HepG2 (cell line): ENCODE measurements around the gene RBMS2. TPM values are rescaled to one million over a fixed set of nuclear protein-coding genes. Genes with fewer than 3 reads are reported as not detected.
A peak's percentile ranks its signal among the peaks of the same experiment; 100 is the strongest.

Experiments used
- GMEB1 ChIP-seq: sonication (generic); formaldehyde crosslinking; IDR thresholded peaks from 2 replicates; pipeline ENCODE4 v1.5.1; 2020; ENCODE audit warnings: missing genetic modification reagents, mild to moderate bottlenecking, borderline replicate concordance
- KDM1A ChIP-seq: IDR thresholded peaks from 2 replicates; pipeline ENCODE4 v1.6.1; 2016; ENCODE audit warnings: missing compliant biosample characterization
- KLF6 ChIP-seq: IDR thresholded peaks from 2 replicates; pipeline ENCODE4 v1.8.0; 2016; ENCODE audit warnings: missing biosample characterization, missing genetic modification reagents
- NFYB ChIP-seq: sonication (generic); formaldehyde crosslinking; IDR thresholded peaks from 2 replicates; pipeline ENCODE4 v1.4.0; 2020; ENCODE audit warnings: missing genetic modification reagents
- YEATS2 ChIP-seq: sonication (generic); formaldehyde crosslinking; IDR thresholded peaks from 2 replicates; pipeline ENCODE4 v1.4.0; 2020; ENCODE audit warnings: missing genetic modification reagents, borderline replicate concordance
- ZFYVE20 ChIP-seq: sonication (generic); formaldehyde crosslinking; IDR thresholded peaks from 2 replicates; pipeline ENCODE4 v1.8.0; 2023; ENCODE audit warnings: low read depth, mild to moderate bottlenecking, moderate library complexity, missing genetic modification reagents, borderline replicate concordance
- ZNF468 ChIP-seq: sonication (generic); formaldehyde crosslinking; IDR thresholded peaks from 2 replicates; pipeline ENCODE4 v1.8.0; 2022; ENCODE audit warnings: mild to moderate bottlenecking, moderate library complexity, missing genetic modification reagents
- ZNF704 ChIP-seq: sonication (generic); formaldehyde crosslinking; IDR thresholded peaks from 2 replicates; pipeline ENCODE4 v1.8.1; 2023; ENCODE audit warnings: mild to moderate bottlenecking, inconsistent platforms, moderate library complexity, missing genetic modification reagents, borderline replicate concordance
- ZNF713 ChIP-seq: sonication (generic); formaldehyde crosslinking; IDR thresholded peaks from 2 replicates; pipeline ENCODE4 v1.4.0; 2020; ENCODE audit warnings: mild to moderate bottlenecking, missing genetic modification reagents
- polyA plus RNA-seq, 8 experiments: library from polyadenylated mRNA; depleted of rRNA in 3 of 8; stranded (reverse) in 7 of 8; unstranded in 1 of 8; fragments of >200 nt; fragmentation: Illumina TruSeq in 4 of 8; extraction: Trizol in 4 of 8; gene quantifications; 2 replicates each; pipeline versions ENCODE4 v1.2.1 to v1.2.3, GENCODE V29; 2011 to 2016; ENCODE audit warnings: low read depth in 4 of 8, missing spikeins in 1 of 8, mixed read lengths in 1 of 8; ENCODE audit not compliant: insufficient read depth in 1 of 8
- total RNA-seq, 5 experiments: library from RNA; depleted of rRNA; stranded (reverse); fragments of >200 nt; fragmentation: Illumina TruSeq; extraction: Trizol; gene quantifications; 2 replicates each; pipeline ENCODE4 v1.2.3, GENCODE V29; 2016; ENCODE audit warnings: low read depth in 1 of 5
- TF ChIP-seq, protein P1 (sequence below): sonication (generic); formaldehyde crosslinking; IDR thresholded peaks from one replicate; pipeline ENCODE4 v1.5.1; 2020; ENCODE audit warnings: mild to moderate bottlenecking, missing genetic modification reagents; ENCODE audit errors: not compliant biosample characterization
- TF ChIP-seq, protein P2 (sequence below): sonication (generic); formaldehyde crosslinking; IDR thresholded peaks from 2 replicates; pipeline ENCODE4 v1.4.0; 2020; ENCODE audit warnings: missing genetic modification reagents
- TF ChIP-seq, protein P3 (sequence below): sonication (generic); formaldehyde crosslinking; IDR thresholded peaks from 2 replicates; pipeline ENCODE4 v1.4.0; 2020; ENCODE audit warnings: missing genetic modification reagents

RBMS2 gene
- total and polyA plus RNA-seq, 2 of the 13 experiments (the other 11 are each of a cell fraction or from before 2014, with no cell fraction given), result 0.53 to 7.4 TPM

DNA sequence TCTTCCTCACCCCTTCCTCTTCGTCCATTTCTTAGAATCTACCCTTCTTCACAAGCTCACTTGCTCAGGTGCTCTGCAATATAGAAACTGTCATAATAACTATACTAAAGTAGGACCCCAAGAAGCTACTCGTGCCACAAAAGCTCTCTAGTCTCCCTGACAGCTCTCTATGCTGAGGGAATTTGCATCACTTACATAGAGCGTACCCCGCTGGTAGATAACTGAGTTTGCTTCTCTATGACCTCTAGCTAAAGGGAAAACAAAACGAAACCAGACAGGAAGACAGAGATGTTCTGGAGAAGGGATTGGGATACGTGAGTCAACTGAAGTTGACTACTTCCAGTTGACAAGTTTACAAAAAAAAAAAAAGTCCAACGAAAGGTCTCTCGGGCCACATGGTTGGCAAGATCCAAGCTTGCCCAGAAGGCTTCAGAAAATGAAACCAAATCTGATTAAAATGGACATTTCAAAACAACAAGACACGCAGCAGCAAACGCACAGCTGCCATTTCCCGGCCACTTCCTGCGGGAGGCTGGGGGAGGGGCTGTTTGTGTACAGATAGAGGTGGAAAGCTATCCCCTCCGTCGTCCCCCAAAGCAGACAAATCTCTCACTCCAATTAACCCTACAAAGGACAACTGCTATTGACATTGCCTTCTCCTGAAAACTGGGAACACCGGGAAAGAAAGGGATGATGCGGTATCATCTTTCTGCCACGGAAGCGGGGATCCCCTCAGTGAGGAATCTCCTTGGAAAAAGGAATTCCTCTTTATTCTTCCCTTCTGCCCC, 107.2 kb downstream of the RBMS2 start (continued):
- TF ChIP-seq, protein P1, sequence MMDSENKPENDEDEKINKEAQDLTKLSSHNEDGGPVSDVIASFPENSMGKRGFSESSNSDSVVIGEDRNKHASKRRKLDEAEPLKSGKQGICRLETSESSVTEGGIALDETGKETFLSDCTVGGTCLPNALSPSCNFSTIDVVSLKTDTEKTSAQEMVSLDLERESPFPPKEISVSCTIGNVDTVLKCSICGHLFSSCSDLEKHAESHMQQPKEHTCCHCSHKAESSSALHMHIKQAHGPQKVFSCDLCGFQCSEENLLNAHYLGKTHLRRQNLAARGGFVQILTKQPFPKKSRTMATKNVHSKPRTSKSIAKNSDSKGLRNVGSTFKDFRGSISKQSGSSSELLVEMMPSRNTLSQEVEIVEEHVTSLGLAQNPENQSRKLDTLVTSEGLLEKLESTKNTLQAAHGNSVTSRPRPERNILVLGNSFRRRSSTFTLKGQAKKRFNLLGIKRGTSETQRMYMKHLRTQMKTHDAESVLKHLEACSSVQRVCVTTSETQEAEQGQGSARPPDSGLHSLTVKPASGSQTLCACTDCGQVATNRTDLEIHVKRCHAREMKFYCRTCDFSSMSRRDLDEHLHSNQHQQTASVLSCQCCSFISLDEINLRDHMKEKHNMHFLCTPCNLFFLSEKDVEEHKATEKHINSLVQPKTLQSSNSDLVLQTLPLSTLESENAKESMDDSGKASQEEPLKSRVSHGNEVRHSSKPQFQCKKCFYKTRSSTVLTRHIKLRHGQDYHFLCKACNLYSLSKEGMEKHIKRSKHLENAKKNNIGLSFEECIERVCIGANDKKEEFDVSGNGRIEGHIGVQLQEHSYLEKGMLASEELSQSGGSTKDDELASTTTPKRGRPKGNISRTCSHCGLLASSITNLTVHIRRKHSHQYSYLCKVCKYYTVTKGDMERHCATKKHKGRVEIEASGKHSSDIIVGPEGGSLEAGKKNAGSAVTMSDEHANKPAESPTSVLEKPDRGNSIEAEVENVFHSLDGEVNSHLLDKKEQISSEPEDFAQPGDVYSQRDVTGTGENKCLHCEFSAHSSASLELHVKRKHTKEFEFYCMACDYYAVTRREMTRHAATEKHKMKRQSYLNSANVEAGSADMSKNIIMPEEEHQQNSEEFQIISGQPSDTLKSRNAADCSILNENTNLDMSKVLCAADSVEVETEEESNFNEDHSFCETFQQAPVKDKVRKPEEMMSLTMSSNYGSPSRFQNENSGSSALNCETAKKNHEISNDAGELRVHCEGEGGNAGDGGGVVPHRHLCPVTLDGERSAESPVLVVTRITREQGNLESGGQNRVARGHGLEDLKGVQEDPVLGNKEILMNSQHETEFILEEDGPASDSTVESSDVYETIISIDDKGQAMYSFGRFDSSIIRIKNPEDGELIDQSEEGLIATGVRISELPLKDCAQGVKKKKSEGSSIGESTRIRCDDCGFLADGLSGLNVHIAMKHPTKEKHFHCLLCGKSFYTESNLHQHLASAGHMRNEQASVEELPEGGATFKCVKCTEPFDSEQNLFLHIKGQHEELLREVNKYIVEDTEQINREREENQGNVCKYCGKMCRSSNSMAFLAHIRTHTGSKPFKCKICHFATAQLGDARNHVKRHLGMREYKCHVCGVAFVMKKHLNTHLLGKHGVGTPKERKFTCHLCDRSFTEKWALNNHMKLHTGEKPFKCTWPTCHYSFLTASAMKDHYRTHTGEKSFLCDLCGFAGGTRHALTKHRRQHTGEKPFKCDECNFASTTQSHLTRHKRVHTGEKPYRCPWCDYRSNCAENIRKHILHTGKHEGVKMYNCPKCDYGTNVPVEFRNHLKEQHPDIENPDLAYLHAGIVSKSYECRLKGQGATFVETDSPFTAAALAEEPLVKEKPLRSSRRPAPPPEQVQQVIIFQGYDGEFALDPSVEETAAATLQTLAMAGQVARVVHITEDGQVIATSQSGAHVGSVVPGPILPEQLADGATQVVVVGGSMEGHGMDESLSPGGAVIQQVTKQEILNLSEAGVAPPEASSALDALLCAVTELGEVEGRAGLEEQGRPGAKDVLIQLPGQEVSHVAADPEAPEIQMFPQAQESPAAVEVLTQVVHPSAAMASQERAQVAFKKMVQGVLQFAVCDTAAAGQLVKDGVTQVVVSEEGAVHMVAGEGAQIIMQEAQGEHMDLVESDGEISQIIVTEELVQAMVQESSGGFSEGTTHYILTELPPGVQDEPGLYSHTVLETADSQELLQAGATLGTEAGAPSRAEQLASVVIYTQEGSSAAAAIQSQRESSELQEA (CRISPR knock-in tag), result no peak
- TF ChIP-seq GMEB1 (CRISPR knock-in tag) (no peak), KLF6 (0 out of 2 replicates have a peak, but pooled peaks have one; percentile 23), ZNF704 (CRISPR knock-in tag) (no peak), KDM1A (CRISPR knock-in tag) (no peak), ZFYVE20 (no peak), ZNF468 (CRISPR knock-in tag) (no peak), YEATS2 (no peak), NFYB (CRISPR knock-in tag) (no peak), ZNF713 (CRISPR knock-in tag) (no peak)
- TF ChIP-seq, protein P2, sequence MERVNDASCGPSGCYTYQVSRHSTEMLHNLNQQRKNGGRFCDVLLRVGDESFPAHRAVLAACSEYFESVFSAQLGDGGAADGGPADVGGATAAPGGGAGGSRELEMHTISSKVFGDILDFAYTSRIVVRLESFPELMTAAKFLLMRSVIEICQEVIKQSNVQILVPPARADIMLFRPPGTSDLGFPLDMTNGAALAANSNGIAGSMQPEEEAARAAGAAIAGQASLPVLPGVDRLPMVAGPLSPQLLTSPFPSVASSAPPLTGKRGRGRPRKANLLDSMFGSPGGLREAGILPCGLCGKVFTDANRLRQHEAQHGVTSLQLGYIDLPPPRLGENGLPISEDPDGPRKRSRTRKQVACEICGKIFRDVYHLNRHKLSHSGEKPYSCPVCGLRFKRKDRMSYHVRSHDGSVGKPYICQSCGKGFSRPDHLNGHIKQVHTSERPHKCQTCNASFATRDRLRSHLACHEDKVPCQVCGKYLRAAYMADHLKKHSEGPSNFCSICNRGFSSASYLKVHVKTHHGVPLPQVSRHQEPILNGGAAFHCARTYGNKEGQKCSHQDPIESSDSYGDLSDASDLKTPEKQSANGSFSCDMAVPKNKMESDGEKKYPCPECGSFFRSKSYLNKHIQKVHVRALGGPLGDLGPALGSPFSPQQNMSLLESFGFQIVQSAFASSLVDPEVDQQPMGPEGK (CRISPR knock-in tag), result 0 out of 2 replicates have a peak, but pooled peaks have one; percentile 19
- TF ChIP-seq, protein P3, sequence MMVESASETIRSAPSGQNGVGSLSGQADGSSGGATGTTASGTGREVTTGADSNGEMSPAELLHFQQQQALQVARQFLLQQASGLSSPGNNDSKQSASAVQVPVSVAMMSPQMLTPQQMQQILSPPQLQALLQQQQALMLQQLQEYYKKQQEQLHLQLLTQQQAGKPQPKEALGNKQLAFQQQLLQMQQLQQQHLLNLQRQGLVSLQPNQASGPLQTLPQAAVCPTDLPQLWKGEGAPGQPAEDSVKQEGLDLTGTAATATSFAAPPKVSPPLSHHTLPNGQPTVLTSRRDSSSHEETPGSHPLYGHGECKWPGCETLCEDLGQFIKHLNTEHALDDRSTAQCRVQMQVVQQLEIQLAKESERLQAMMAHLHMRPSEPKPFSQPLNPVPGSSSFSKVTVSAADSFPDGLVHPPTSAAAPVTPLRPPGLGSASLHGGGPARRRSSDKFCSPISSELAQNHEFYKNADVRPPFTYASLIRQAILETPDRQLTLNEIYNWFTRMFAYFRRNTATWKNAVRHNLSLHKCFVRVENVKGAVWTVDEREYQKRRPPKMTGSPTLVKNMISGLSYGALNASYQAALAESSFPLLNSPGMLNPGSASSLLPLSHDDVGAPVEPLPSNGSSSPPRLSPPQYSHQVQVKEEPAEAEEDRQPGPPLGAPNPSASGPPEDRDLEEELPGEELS (CRISPR knock-in tag), result 0 out of 2 replicates have a peak, but pooled peaks have one; percentile 22
